Thyroid gland (tissue), 4 donors: ENCODE measurements around the gene SLC9C1.

ENCODE experiments used
- CTCF ChIP-seq, 6 experiments: fragments of 200-600 bp in 3 of 6; fragments of 450-650 bp in 3 of 6; sonication (generic) in 3 of 6; IDR thresholded peaks; one replicate each; pipeline ENCODE4 v1.5.1; 2016 to 2019; ENCODE audit warnings: antibody characterized with exemption in 6 of 6, mild to moderate bottlenecking in 2 of 6, inconsistent platforms in 1 of 6, moderate library complexity in 1 of 6
- POLR2A ChIP-seq, 2 donors: fragments of 450-650 bp; IDR thresholded peaks; one replicate each; pipeline ENCODE4 v1.6.1; 2017; ENCODE audit warnings: antibody characterized with exemption in 2 of 2, mild to moderate bottlenecking in 2 of 2, moderate library complexity in 1 of 2

GRCh38 chr3:112128843-112129727, 164.9 kb downstream of the SLC9C1 start:
- TF ChIP-seq CTCF (IDR thresholded peaks at IDR 0.05) (no peak), POLR2A (IDR thresholded peaks at IDR 0.05) (no peak)
